ENCODE data around the gene PRKN. TPM values are rescaled to one million over a fixed set of nuclear protein-coding genes. Genes with fewer than 3 reads are reported as not detected.

Gene PRKN
- total RNA-seq, 2 donors from 2014 or later: 6.7 to 8.2 TPM

- H3K36me3 ChIP-seq (replicated peaks in 1 of 2; ENCODE audit: insufficient read depth in 1 of 2, low read depth in 2 of 2): no peaks in the 10 kb centered on the region
- no peaks in the 10 kb centered on the region for H3K27me3 ChIP-seq
- no peaks in the 10 kb centered on the region for H3K9me3 ChIP-seq
- no peak overlapping the region for H3K4me3 ChIP-seq
- WGBS, 2 donors: 80 to 87% methylated on average over 8 of the region's 8 CpGs
- H3K4me1 ChIP-seq: no peaks in the 10 kb centered on the region
- ATAC-seq: no peak
- no peak for DNase-seq
- H3K27ac ChIP-seq: no peak overlapping the region
- intact Hi-C loops (cut with DNase I): no loop called here
- TF ChIP-seq CTCF (IDR thresholded peaks at IDR 0.05) (no peak), POLR2A (IDR thresholded peaks at IDR 0.05) (no peak)
These were observed 1142.8 kb downstream of the PRKN start for GRCh38 chr6:161584621-161585340.

- DNase-seq: no peak
- Histone ChIP-seq H3K27ac (no peak overlapping the region), H3K36me3 (replicated peaks in 1 of 2; ENCODE audit: insufficient read depth in 1 of 2, low read depth in 2 of 2) (no peaks in the 10 kb centered on the region), H3K27me3 (no peaks in the 10 kb centered on the region), H3K4me1 (no peaks in the 10 kb centered on the region), H3K4me3 (no peak overlapping the region), H3K9me3 (no peaks in the 10 kb centered on the region)
- TF ChIP-seq CTCF (IDR thresholded peaks at IDR 0.05): no peak
- 8 to 20% methylated on average over 1 of the region's 1 CpG for WGBS, 2 donors
- intact Hi-C loops (cut with DNase I): no loop called here
- no peak for ATAC-seq
These were observed 1143.5 kb downstream of the PRKN start for GRCh38 chr6:161584051-161584450.

- no peaks in the 10 kb centered on the region for H3K9me3 ChIP-seq
- TF ChIP-seq POLR2A (IDR thresholded peaks at IDR 0.05) (no peak), CTCF (IDR thresholded peaks at IDR 0.05) (no peak)
- 90 to 91% methylated on average over 5 of the region's 5 CpGs for WGBS, 2 donors
These were observed 1144.0 kb downstream of the PRKN start for GRCh38 chr6:161583584-161583983.

DNA sequence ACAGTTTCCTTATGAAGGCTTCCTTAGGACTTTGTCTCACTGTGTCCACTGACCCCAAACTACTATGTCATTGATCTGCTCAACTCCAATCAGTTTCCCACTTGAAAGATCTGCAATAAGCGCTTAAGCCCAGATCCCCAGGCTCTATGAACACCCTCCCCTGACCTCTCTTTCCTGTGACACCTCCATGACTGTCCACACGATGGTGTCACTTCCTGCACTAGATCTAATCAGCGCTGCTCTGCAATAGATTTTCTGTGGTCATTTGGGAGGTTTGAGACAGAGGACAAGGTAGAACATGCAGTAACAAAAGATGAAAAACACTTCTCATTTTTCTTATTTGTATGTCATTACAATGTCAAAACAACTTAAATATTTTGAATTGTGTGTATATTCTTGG lies 1149.1 kb downstream of the PRKN start:
- Histone ChIP-seq H3K4me3 (no peak overlapping the region), H3K27me3 (no peaks in the 10 kb centered on the region), H3K36me3 (replicated peaks in 1 of 2; ENCODE audit: insufficient read depth in 1 of 2, low read depth in 2 of 2) (no peaks in the 10 kb centered on the region), H3K4me1 (no peaks in the 10 kb centered on the region), H3K27ac (no peak overlapping the region), H3K9me3 (no peaks in the 10 kb centered on the region)
- WGBS, 2 donors: 44 to 57% methylated on average over 3 of the region's 3 CpGs
- intact Hi-C loops (cut with DNase I): no loop called here
- ATAC-seq: no peak
- DNase-seq: no peak
- TF ChIP-seq CTCF (IDR thresholded peaks at IDR 0.05): no peak
- TF ChIP-seq POLR2A (IDR thresholded peaks at IDR 0.05): no peak

More at GRCh38 chr6:161583584-161583983, 1144.0 kb downstream of the PRKN start:
- intact Hi-C loops (cut with DNase I): no loop called here
- DNase-seq (no peak), ATAC-seq (no peak)
- Histone ChIP-seq H3K36me3 (replicated peaks in 1 of 2; ENCODE audit: insufficient read depth in 1 of 2, low read depth in 2 of 2) (no peaks in the 10 kb centered on the region), H3K27ac (no peak overlapping the region), H3K27me3 (no peaks in the 10 kb centered on the region), H3K4me3 (no peak overlapping the region), H3K4me1 (no peaks in the 10 kb centered on the region)
